Stimulated activated CD8-positive, alpha-beta memory T cell treated with anti-CD3 and anti-CD28 coated beads, Interleukin-2, amount 100 ng/mL, for 48 hours (primary cell): Measurements from ENCODE around the gene OR6N1.

Source experiments
- DNase-seq, 2 donors: peaks; one replicate each; pipeline ENCODE4 v3.0.0-alpha.2; 2020; ENCODE audit warnings: low read depth in 2 of 2

The OR6N1 gene

GRCh38 chr1:158771950-158772866 is at the start of gene OR6N1:
TSS of gene OR6N1 (minus strand) at chr1:158772195. CDS start at chr1:158766682, 5,513 bp downstream.
- DNase-seq = no peak

GRCh38 chr1:158821723-158822122 is 49.7 kb upstream of the OR6N1 start:
- DNase-seq = no peak

GRCh38 chr1:158819461-158820443 is 47.8 kb upstream of the OR6N1 start:
- no peak for DNase-seq

- DNase-seq = no peak
Observed at GRCh38 chr1:158818975-158819431, 47.0 kb upstream of the OR6N1 start.

GRCh38 chr1:158818560-158818959 is 46.6 kb upstream of the OR6N1 start:
- no peak for DNase-seq

GRCh38 chr1:158814970-158815369 is 43.0 kb upstream of the OR6N1 start:
- no peak for DNase-seq

GRCh38 chr1:158813164-158813563 is 41.2 kb upstream of the OR6N1 start:
- no peak for DNase-seq

GRCh38 chr1:158812336-158812735 is 40.3 kb upstream of the OR6N1 start:
- DNase-seq = no peak

- DNase-seq = no peak
Observed at GRCh38 chr1:158810311-158810710, 38.3 kb upstream of the OR6N1 start.

- DNase-seq = no peak
Observed at GRCh38 chr1:158809862-158810261, 37.9 kb upstream of the OR6N1 start.

- DNase-seq = no peak
Observed at GRCh38 chr1:158809256-158809655, 37.3 kb upstream of the OR6N1 start.

GRCh38 chr1:158806916-158807536 is 35.0 kb upstream of the OR6N1 start:
- DNase-seq = no peak

- no peak for DNase-seq
Observed at GRCh38 chr1:158803678-158804077, 31.7 kb upstream of the OR6N1 start.

GRCh38 chr1:158801396-158801795 is 29.4 kb upstream of the OR6N1 start:
- no peak for DNase-seq

GRCh38 chr1:158800526-158800925 is 28.5 kb upstream of the OR6N1 start:
- DNase-seq = no peak

GRCh38 chr1:158799689-158800088 is 27.7 kb upstream of the OR6N1 start:
- DNase-seq = no peak

- DNase-seq = no peak
Observed at GRCh38 chr1:158798531-158798930, 26.5 kb upstream of the OR6N1 start.

- DNase-seq = no peak
Observed at GRCh38 chr1:158794247-158794646, 22.3 kb upstream of the OR6N1 start.

- DNase-seq = no peak
Observed at GRCh38 chr1:158793604-158794003, 21.6 kb upstream of the OR6N1 start.

- DNase-seq = no peak
Observed at GRCh38 chr1:158781104-158781503, 9.1 kb upstream of the OR6N1 start, which contains the start of gene OR6N2. TSS of gene OR6N2 (minus strand) at chr1:158781204. CDS start at chr1:158777635, 3,569 bp downstream.

GRCh38 chr1:158754420-158754819 is 17.6 kb downstream of the OR6N1 start, which contains the start of gene OR6K6:
TSS of gene OR6K6 (plus strand) at chr1:158754720. CDS start at chr1:158754888, 168 bp downstream.
- no peak for DNase-seq
